Measurements from ENCODE around the gene SMIM24. TPM values are rescaled to one million over a fixed set of nuclear protein-coding genes. Genes with fewer than 3 reads are reported as not detected.

The SMIM24 gene
- total RNA-seq, 1 donor from 2014 or later, result 1.7 TPM

- no peak overlapping the region for H3K4me3 ChIP-seq
- no peak overlapping the region for H3K27ac Mint-ChIP-seq
Observed at GRCh38 chr19:3518659-3519058, 38.3 kb upstream of the SMIM24 start.

GRCh38 chr19:3518255-3518654, 37.9 kb upstream of the SMIM24 start:
- no peak overlapping the region for H2AFZ ChIP-seq (replicated peaks)
- Mint-ChIP-seq H3K9me3 (no peaks in the 10 kb centered on the region), H3K27ac (no peak overlapping the region), H3K4me3 (no peak overlapping the region), H3K4me1 (peaks cover 13% of the 10 kb centered on the region), H3K36me3 (peaks cover 6% of the 10 kb centered on the region), H3K27me3 (ENCODE audit: insufficient read depth, low read depth) (no peaks in the 10 kb centered on the region)
- no peak for DNase-seq (ENCODE audit: low spot score)
- H3K79me2 ChIP-seq (ENCODE audit: low read depth), result peaks cover 81% of the 10 kb centered on the region
- H3K27ac ChIP-seq, result no peak overlapping the region
- H3K4me1 ChIP-seq, result peaks cover 4% of the 10 kb centered on the region
- H3K4me3 ChIP-seq, result no peak overlapping the region
- H3K36me3 ChIP-seq, result no peaks in the 10 kb centered on the region
- H3K27me3 ChIP-seq, result no peaks in the 10 kb centered on the region
- H3K9me3 ChIP-seq (ENCODE audit: low read depth), result no peaks in the 10 kb centered on the region
- H3K4me2 ChIP-seq, result no peak overlapping the region
- peaks cover 100% of the 10 kb centered on the region for H4K20me1 ChIP-seq (ENCODE audit: low read depth)
- no peaks in the 10 kb centered on the region for H3F3A ChIP-seq (ENCODE audit: low read depth)
- no peak overlapping the region for H3K9ac ChIP-seq
- no peak for TF ChIP-seq CTCF (IDR thresholded peaks at IDR 0.05)
- no peak for TF ChIP-seq EZH2phosphoT487 (IDR thresholded peaks at IDR 0.05)
- no peak for TF ChIP-seq EZH2 (IDR thresholded peaks at IDR 0.05)

More at GRCh38 chr19:3518659-3519058, 38.3 kb upstream of the SMIM24 start:
- peaks cover 12% of the 10 kb centered on the region for H3K4me1 Mint-ChIP-seq
- H3K36me3 Mint-ChIP-seq, result peaks cover 6% of the 10 kb centered on the region
- Histone ChIP-seq H3K4me1 (peaks cover 4% of the 10 kb centered on the region), H3K9me3 (ENCODE audit: low read depth) (no peaks in the 10 kb centered on the region), H3K4me2 (no peak overlapping the region), H3K36me3 (no peaks in the 10 kb centered on the region), H3F3A (ENCODE audit: low read depth) (no peaks in the 10 kb centered on the region), H3K27me3 (no peaks in the 10 kb centered on the region), H3K79me2 (ENCODE audit: low read depth) (peaks cover 77% of the 10 kb centered on the region), H4K20me1 (ENCODE audit: low read depth) (peaks cover 100% of the 10 kb centered on the region), H2AFZ (replicated peaks) (no peak overlapping the region), H3K9ac (no peak overlapping the region), H3K27ac (no peak overlapping the region)
- no peak for TF ChIP-seq EZH2 (IDR thresholded peaks at IDR 0.05)
- DNase-seq (ENCODE audit: low spot score), result no peak
- H3K27me3 Mint-ChIP-seq (ENCODE audit: insufficient read depth, low read depth), result no peaks in the 10 kb centered on the region
- H3K4me3 Mint-ChIP-seq, result no peak overlapping the region
- no peaks in the 10 kb centered on the region for H3K9me3 Mint-ChIP-seq

- Histone ChIP-seq H3K4me2 (no peak overlapping the region), H2AFZ (replicated peaks) (no peak overlapping the region), H3K27ac (no peak overlapping the region), H3K27me3 (no peaks in the 10 kb centered on the region), H3K36me3 (no peaks in the 10 kb centered on the region), H3F3A (ENCODE audit: low read depth) (no peaks in the 10 kb centered on the region), H3K9me3 (ENCODE audit: low read depth) (no peaks in the 10 kb centered on the region), H3K4me3 (no peak overlapping the region), H3K9ac (no peak overlapping the region), H3K79me2 (ENCODE audit: low read depth) (peaks cover 87% of the 10 kb centered on the region), H3K4me1 (peaks cover 4% of the 10 kb centered on the region), H4K20me1 (ENCODE audit: low read depth) (peaks cover 100% of the 10 kb centered on the region)
- Mint-ChIP-seq H3K9me3 (no peaks in the 10 kb centered on the region), H3K4me3 (no peak overlapping the region), H3K36me3 (peaks cover 6% of the 10 kb centered on the region), H3K27ac (no peak overlapping the region), H3K27me3 (ENCODE audit: insufficient read depth, low read depth) (no peaks in the 10 kb centered on the region), H3K4me1 (peaks cover 13% of the 10 kb centered on the region)
- no peak for DNase-seq (ENCODE audit: low spot score)
- TF ChIP-seq EZH2 (IDR thresholded peaks at IDR 0.05) (no peak), CTCF (IDR thresholded peaks at IDR 0.05) (no peak), EZH2phosphoT487 (IDR thresholded peaks at IDR 0.05) (no peak)
Observed at GRCh38 chr19:3517638-3518037, 37.3 kb upstream of the SMIM24 start.

- H3K4me3 ChIP-seq, result no peak overlapping the region
- no peaks in the 10 kb centered on the region for H3K9me3 ChIP-seq (ENCODE audit: low read depth)
- no peaks in the 10 kb centered on the region for H3F3A ChIP-seq (ENCODE audit: low read depth)
- no peaks in the 10 kb centered on the region for H3K27me3 ChIP-seq
- Mint-ChIP-seq H3K4me1 (peaks cover 13% of the 10 kb centered on the region), H3K36me3 (peaks cover 4% of the 10 kb centered on the region), H3K4me3 (no peak overlapping the region), H3K9me3 (no peaks in the 10 kb centered on the region), H3K27ac (no peak overlapping the region), H3K27me3 (ENCODE audit: insufficient read depth, low read depth) (no peaks in the 10 kb centered on the region)
- no peak overlapping the region for H2AFZ ChIP-seq (replicated peaks)
- no peak for DNase-seq (ENCODE audit: low spot score)
- H4K20me1 ChIP-seq (ENCODE audit: low read depth), result peaks cover 100% of the 10 kb centered on the region
- H3K79me2 ChIP-seq (ENCODE audit: low read depth), result peaks cover 96% of the 10 kb centered on the region
- H3K9ac ChIP-seq, result no peak overlapping the region
- H3K4me2 ChIP-seq, result no peak overlapping the region
- peaks cover 4% of the 10 kb centered on the region for H3K4me1 ChIP-seq
- no peak overlapping the region for H3K27ac ChIP-seq
- TF ChIP-seq EZH2 (IDR thresholded peaks at IDR 0.05), result no peak
- TF ChIP-seq CTCF (IDR thresholded peaks at IDR 0.05), result no peak
- H3K36me3 ChIP-seq, result no peaks in the 10 kb centered on the region
Observed at GRCh38 chr19:3516675-3517207, 36.4 kb upstream of the SMIM24 start.

Data from neural progenitor cell (in vitro differentiated cells).